Psoas muscle (tissue), 8 donors: ENCODE data around the gene OR6C70. TPM values are rescaled to one million over a fixed set of nuclear protein-coding genes. Genes with fewer than 3 reads are reported as not detected.

ENCODE experiments used
- ATAC-seq, 4 donors: fragments of 200-7000 bp; cut with Tn5 transposase; one replicate each; pipeline ENCODE4 v1.9.1; 2020; ENCODE audit warnings: moderate library complexity in 3 of 4, mild to moderate bottlenecking in 2 of 4
- DNase-seq, 2 donors: peaks; one replicate each; pipeline ENCODE4 v3.0.0-alpha.2; 2020
- H3K27ac ChIP-seq: fragments of 200-600 bp; one replicate; pipeline ENCODE4 v1.8.0; 2022
- H3K27me3 ChIP-seq, 3 donors: fragments of 200-600 bp in 1 of 3; one replicate each; pipeline versions ENCODE4 v1.6.1 to v1.8.0; 2013 to 2022; ENCODE audit warnings: low read length in 2 of 3, mild to moderate bottlenecking in 2 of 3, moderate library complexity in 1 of 3; ENCODE audit not compliant: insufficient read depth in 3 of 3
- H3K36me3 ChIP-seq, 2 donors: fragments of 200-600 bp in 1 of 2; one replicate each; pipeline versions ENCODE4 v1.6.1 to v1.8.0; 2013 to 2022; ENCODE audit warnings: low read depth in 1 of 2, mild to moderate bottlenecking in 1 of 2, moderate library complexity in 1 of 2; ENCODE audit not compliant: insufficient read depth in 1 of 2
- H3K4me1 ChIP-seq: fragments of 200-600 bp; one replicate; pipeline ENCODE4 v1.8.0; 2022
- H3K4me3 ChIP-seq: fragments of 200-600 bp; one replicate; pipeline ENCODE4 v1.8.0; 2022; ENCODE audit warnings: mild to moderate bottlenecking
- H3K9me3 ChIP-seq: fragments of 200-600 bp; one replicate; pipeline ENCODE4 v1.8.0; 2022
- CTCF ChIP-seq: fragments of 200-600 bp; IDR thresholded peaks from one replicate; pipeline ENCODE4 v1.8.0; 2022; ENCODE audit warnings: antibody characterized with exemption
- WGBS, 3 donors: extraction: QIAGEN DNeasy Blood & Tissue Kit; methylation state at CpG; one replicate each; pipeline versions ENCODE4 v1.1.6 to v1.1.7; 2013; 5-methylcytosine and 5-hydroxymethylcytosine counted together
- intact Hi-C, 2 donors: fragments of 100-400 bp; cut with DNase I; formaldehyde crosslinking; loops; one replicate each; pipeline versions ENCODE4 v1.11.0 to v1.14.2; 2022
- long read RNA-seq, 2 donors: library from polyadenylated mRNA; unstranded; transcript quantifications; one replicate each; pipeline ENCODE4 v2.0.0, GENCODE V29; 2021
- polyA plus RNA-seq, 3 donors: library from polyadenylated mRNA; stranded (reverse); fragments of 200-250 nt; gene quantifications; one replicate each; pipeline ENCODE4 v1.2.3, GENCODE V29; 2013
- total RNA-seq, 4 donors: library from RNA; stranded (reverse); fragmentation: NEBNext Ultra II Directional in 2 of 4; extraction: Animal tissue kit (Norgen Biotek cat#: 25700) in 2 of 4; gene quantifications; one replicate each; pipeline versions ENCODE4 v1.2.1 to v1.2.4, GENCODE V29; 2021 to 2023
- donor health status: healthy with polysubstance abuse.
- donor health status: DM: no; HTN: no; CAD: no; lungs with moderate emphysema.
- donor health status: Bipolar disorder and iron deficiency.
- donor health status: healthy.
- donor health status: DM: yes; HTN: yes; CAD: no.
- donor health status: DM: no; HTN: no; CAD: no.
- donor health status: DM: no; HTN: no; CAD: no.
- donor health status: DM: yes; HTN: yes; CAD: no.

Gene OR6C70
- total RNA-seq (not detected), polyA plus RNA-seq (not detected)
- long read RNA-seq, donor 1: 0 reads
- long read RNA-seq, donor 2: 0 reads

DNA sequence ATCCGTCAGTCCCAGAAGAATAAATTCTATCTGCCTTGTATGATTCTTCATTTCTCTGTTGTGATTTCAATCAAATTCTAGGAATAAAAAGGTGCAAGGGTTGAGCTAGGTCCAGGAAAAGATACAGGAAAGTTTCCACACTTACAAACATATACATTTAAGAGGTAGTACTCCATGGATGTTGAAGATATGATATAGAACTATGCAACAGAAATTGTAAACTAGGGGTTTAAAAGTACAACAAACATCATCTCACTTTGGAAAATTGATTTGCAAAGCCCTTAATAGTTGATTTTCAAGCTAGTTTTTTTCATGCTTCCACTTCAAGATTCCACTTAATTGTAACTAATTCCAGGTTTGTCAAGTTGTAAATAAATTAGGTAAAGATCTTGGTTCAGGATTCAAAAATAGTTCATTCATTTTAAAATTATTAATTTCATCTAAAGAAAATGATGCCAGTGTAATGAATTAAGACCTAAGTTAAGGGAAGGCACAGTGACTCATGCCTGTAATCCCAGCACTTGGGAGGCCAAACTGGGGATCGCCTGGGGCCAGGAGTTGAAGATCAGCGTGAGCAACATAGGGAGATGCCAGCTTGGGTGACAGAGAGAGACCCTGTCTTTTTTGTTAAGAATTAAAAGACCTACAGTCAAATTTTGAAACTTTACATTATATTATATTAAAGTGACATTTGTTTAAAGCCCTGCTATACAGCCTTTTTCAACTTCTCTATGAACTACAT, at the start of gene OR6C70:
TSS of gene OR6C70 (minus strand) at position 51 of the 742 bp plus-strand sequence. CDS start at position 51, 0 bp downstream.
- 33 to 52% (median 34%) methylated on average over 3 of the region's 3 CpGs for WGBS, 3 donors
- Histone ChIP-seq H3K4me1 (no peaks in the 10 kb centered on the region), H3K4me3 (no peak within 1 kb of the TSS), H3K27me3 (no peaks in the 10 kb centered on the region), H3K36me3 (no peaks in the 10 kb centered on the region), H3K9me3 (no peaks in the 10 kb centered on the region), H3K27ac (no peak within 1 kb of the TSS)
- no peak for TF ChIP-seq CTCF
- ATAC-seq (no peak), DNase-seq (no peak)
- intact Hi-C loops: no loop called here

DNA sequence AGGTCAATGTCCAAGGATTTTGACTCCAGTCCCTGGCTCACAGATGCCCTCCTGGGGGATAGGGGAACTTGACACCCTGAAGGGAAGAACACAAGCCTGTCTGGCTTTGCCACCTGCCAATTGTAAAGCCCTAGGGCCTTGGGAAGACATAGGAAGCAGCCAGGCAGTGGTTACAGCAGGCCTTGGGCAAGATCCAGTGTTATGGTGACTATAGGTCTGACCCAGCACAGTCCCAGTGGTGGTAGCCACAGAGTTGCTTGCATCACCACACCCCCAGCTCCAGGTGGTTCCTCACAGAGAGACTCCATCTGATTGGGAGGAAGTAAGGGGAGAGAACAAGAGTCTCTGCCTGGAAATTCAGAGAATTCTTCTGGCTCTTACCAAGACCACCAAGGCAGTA, 46.5 kb upstream of the OR6C70 start:
- DNase-seq (no peak), ATAC-seq (no peak)

GRCh38 chr12:55515696-55516095, 45.8 kb upstream of the OR6C70 start:
- WGBS, 3 donors: 56 to 73% (median 59%) methylated on average over 1 of the region's 1 CpG
- no peaks in the 10 kb centered on the region for H3K9me3 ChIP-seq
- no peaks in the 10 kb centered on the region for H3K36me3 ChIP-seq
- DNase-seq (no peak), ATAC-seq (no peak)
- intact Hi-C loops: no loop called here
- H3K4me3 ChIP-seq: no peak overlapping the region
- H3K27me3 ChIP-seq: no peaks in the 10 kb centered on the region
- TF ChIP-seq CTCF: no peak
- H3K4me1 ChIP-seq: no peaks in the 10 kb centered on the region
- no peak overlapping the region for H3K27ac ChIP-seq

More for the DNA sequence above, 46.5 kb upstream of the OR6C70 start:
- no peaks in the 10 kb centered on the region for H3K27me3 ChIP-seq
- no peak overlapping the region for H3K27ac ChIP-seq
- no peaks in the 10 kb centered on the region for H3K9me3 ChIP-seq
- no peaks in the 10 kb centered on the region for H3K36me3 ChIP-seq
- TF ChIP-seq CTCF: no peak
- H3K4me1 ChIP-seq: no peaks in the 10 kb centered on the region
- no peak overlapping the region for H3K4me3 ChIP-seq
- intact Hi-C loops: no loop called here

DNA sequence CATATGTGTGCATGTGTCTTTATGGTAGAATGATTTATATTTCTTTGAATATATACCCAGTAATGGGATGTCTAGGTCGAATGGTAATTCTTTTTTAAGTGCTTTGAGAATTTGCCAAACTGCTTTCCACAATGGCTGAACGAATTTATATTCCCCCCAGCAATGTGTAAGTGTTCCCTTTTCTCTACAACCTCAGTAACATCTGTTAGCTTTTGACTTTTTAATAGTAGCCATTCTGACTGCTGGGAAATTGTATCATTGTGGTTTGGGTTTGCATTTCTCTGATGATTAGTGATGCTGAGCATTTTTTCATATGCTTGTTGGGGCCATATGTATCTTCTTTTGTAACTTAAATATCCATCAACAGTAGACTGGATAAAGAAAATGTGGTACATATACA, 31.7 kb upstream of the OR6C70 start:
- TF ChIP-seq CTCF: no peak
- Histone ChIP-seq H3K36me3 (no peaks in the 10 kb centered on the region), H3K27me3 (no peaks in the 10 kb centered on the region), H3K9me3 (no peaks in the 10 kb centered on the region), H3K4me3 (no peak overlapping the region), H3K4me1 (no peaks in the 10 kb centered on the region), H3K27ac (no peak overlapping the region)
- intact Hi-C loops: no loop called here
- no peak for DNase-seq
- ATAC-seq: no peak
- 22 to 31% (median 24%) methylated on average over 2 of the region's 2 CpGs for WGBS, 3 donors

GRCh38 chr12:55499810-55500252, 29.9 kb upstream of the OR6C70 start:
- ATAC-seq: no peak
- Histone ChIP-seq H3K36me3 (no peaks in the 10 kb centered on the region), H3K27me3 (no peaks in the 10 kb centered on the region), H3K27ac (no peak overlapping the region), H3K4me3 (no peak overlapping the region), H3K9me3 (no peaks in the 10 kb centered on the region), H3K4me1 (no peaks in the 10 kb centered on the region)
- intact Hi-C loops: no loop called here
- DNase-seq: no peak
- TF ChIP-seq CTCF: no peak
- 58 to 63% (median 60%) methylated on average over 2 of the region's 2 CpGs for WGBS, 3 donors
